T47D (cell line): ENCODE measurements around the gene SSBP4.

Experiments used
- DNase-seq, 2 experiments: peaks; one replicate each; pipeline versions ENCODE4 v3.0.0 to v3.0.0-alpha.2; 2011 to 2012; ENCODE audit warnings: low read depth in 1 of 2, low spot score in 1 of 2
- JUND ChIP-seq: IDR thresholded peaks from 2 replicates; pipeline ENCODE4 v1.6.1; 2012; ENCODE audit warnings: low read depth
- in situ Hi-C: cut with HindIII; loops from 2 replicates; pipeline ENCODE4 v1.10.0; 2016; ENCODE audit warnings: low sequenced_read_pairs, low pct_unique_long_range_greater_than_20kb

Gene SSBP4

DNA sequence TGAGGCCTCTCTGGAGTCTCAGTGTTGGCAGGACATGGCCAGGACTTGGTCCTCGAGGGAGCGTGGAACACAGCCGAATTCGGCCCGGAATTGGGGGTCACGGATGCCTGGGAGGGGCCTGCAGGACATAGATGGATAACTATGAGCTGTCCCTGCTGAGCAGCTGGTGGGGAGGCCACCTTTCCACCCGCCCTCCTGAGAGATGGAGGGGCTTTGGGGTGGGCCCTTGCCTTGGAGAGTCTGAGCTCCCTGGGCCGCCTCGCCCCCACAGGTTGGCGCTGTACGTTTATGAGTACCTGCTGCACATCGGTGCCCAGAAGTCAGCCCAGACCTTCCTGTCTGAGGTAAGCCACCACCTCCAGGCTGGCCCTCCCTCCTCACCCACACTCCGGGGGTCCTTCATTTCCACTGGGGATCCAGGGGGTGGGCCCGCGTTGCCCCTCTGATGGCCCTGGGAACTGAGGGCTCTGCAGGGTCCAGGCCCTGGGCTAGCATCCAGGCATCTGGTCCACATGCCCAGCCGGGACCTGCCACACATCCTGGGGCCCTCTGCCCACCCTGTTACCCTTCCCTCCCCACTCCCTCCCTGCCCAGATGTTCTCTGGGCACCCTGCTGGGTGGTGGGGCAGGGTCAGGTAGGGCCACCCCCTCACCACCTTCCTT is 8.0 kb downstream of the SSBP4 start:
- TF ChIP-seq JUND: no peak
- in situ Hi-C loops: no loop called here
- no peak for DNase-seq

DNA sequence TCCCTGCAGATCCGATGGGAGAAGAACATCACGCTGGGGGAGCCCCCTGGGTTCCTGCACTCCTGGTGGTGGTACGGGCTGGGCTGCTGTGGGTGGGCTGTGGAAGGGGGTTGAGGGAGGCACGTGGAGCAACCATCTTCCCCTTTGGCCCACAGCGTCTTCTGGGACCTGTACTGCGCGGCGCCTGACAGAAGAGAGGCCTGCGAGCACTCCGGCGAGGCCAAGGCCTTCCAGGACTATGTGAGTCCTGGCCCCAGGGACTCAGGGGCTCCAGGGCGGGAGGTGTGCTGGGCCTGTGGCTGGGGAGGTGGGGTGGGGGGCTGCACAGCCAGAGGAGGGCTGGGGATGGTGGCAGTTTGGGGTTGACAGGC is 8.5 kb downstream of the SSBP4 start:
- in situ Hi-C loops: no loop called here
- TF ChIP-seq JUND: no peak
- DNase-seq: no peak

DNA sequence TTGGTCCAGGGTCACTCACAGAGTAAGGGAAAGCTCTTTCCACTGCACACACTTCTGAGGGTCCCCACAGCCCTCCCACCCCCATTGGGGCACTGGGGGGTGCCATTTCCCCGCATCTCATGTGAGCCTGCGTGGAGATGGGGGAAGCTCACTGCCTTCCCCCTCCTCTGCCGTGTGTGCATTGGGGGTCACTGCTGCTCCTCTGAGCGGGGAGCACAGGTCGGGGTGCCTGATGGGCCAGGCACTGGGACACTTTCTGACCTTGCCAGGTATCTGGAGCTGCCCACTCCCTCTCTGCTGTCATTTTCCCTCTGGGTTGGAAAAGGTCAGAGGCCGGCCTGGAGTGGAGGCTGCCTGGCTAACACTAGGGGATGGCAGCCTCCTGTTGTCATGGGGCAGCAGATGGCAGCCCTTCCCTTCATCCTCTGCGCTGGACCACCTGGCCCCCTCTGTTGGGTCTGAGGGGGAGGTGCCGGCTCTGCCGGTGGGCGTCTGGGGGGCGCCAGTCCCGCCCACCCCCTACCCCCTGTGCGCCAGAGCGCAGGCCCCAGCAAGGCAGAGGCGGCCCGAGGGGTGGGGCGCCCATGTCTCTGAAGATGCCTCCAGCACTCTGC is 9.1 kb downstream of the SSBP4 start:
- in situ Hi-C loops: no loop called here
- TF ChIP-seq JUND: no peak
- no peak for DNase-seq

DNA sequence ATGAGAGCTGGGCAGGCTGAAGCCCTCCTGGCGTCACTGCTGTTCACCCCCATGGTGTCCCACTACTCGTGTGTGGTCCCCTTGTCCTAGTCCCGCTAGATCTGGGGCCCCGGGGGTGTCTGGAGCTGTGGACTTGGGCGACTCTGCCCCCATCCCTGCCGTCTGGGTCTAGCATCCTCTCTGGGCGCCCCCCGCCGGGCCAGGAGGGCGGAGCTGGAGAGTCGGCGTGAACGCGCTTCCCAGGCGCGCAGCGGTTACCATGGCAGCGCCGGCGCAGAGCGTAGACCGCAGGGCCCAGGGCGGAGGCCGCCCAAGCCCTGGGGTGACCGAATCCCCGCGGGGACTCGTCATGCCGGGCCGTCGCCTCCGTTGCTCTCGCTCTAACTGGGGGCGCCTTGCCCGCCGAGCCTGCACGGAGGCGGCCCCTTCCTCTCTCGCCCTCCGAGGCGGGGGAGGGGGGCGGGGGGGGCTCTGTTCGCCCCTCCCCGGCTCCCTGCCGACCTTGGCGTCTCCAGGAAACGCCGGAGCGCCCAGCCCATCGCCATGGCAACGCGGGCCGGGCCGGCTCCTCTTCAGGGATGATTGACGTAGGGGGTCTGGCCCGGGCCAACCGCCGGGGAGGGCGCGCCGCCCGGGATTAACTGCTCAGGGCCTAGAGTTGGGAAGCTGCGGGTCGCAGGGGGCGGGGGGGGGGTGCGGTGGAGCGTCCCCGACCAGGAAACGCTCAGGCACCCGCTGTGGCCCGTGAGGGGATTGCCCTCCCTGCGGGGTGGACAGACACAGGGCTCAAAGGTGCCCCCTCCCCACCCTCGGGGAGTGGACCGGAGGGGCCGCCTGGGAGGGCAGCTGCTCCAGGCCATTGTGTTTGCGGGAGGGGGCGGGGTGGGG is 9.8 kb downstream of the SSBP4 start:
- in situ Hi-C loops: no loop called here
- no peak for TF ChIP-seq JUND
- no peak for DNase-seq

DNA sequence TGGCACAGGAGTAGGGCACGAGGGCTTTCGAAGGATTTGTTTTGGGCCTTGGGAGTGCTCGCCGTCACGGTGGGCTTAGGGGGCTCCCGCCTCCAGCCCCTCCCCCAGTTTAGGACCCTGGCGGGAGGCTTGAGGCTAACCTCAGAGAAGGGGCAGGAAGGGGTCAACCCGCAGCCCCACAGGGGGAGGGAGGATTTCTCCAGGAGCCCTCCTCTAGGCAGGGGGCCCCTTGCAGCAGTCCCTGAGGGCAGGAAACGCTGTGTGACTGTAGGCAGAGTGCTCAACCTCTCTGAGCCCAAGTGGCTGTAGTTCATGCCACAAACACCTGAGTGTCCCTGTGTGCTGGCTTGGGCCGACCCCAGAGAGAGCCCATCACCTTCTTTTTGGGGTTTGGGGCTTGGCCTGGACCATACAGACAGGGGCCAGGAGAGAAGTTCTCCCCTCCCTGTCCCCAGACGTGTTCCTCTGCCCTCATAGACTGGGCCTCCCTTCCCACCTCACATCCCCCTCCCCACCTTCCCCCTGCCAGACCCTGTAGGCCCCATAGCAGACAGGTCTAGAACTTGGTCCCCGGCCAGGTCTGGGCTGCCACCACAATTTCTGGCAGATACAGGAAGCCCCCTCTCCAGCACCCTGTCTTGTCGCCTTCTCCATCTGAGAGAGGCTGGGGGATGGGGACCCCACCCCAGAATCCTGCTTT is 10.7 kb downstream of the SSBP4 start:
- DNase-seq: no peak
- in situ Hi-C loops: no loop called here
- no peak for TF ChIP-seq JUND

DNA sequence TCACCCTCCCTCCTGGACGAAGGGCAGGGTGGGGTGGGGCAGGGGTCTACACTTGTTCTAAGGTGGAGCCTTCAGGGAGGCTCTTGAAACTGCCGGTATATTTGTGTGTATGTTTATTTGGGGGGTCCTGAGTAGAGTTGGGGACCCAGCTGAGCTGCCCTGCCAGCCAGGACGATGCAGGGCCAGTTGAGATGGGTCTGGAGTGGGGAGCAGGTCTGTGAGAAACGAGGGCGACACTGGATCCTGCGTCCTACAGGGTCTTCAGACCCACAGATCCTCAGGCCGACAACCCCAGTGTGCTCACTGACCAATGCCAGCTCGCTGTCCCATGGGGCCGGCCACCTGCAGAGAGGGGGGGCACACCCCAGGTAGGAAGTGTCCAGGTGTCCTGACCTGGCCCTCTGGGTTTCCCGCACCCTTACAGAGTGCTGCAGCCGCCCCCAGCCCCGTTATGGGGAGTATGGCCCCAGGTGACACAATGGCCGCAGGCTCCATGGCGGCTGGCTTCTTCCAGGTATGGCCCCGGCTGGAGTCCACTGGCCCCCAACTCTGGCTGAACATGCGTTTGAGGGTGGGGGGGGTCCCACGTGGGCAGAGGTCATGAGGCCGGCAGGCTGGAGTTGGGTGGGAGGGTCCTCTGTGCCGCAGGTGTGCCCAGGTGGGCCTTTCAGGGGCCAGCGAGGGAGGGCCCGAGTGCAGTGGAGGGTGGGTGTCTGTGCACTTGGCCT is 11.4 kb downstream of the SSBP4 start:
- DNase-seq: no peak
- in situ Hi-C loops: no loop called here
- no peak for TF ChIP-seq JUND

DNA sequence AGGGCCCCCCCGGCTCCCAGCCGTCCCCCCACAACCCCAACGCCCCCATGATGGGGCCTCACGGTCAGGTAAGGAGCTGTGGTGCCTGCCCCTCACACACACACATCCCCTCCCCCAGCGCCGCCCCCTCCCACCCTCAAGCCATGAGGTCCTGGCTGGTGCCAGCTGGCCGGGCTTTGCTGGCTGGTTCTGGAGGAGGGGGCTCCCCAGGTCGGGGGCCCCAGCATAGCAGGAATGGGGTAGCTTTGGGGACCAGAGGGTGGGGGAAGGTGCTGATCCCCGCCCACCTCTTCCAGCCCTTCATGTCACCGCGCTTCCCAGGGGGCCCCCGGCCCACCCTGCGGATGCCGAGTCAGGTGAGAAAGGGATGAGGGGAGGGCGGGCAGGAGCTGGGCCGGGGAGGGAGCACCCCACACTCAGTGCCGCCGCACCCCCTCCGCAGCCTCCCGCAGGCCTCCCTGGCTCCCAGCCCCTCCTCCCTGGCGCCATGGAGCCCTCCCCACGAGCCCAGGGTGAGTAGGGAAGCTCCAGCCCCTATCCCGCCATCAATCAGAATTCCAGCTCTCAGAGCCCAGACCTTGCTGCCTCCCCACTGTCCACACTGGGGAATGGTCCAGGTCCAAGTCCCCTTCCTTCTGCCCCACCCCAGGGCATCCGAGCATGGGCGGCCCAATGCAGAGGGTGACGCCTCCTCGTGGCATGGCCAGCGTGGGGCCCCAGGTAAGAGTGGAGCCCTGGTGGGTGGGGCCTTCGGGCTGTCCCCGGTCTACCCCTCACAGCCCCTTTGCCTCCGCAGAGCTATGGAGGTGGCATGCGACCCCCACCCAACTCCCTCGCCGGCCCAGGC is 12.4 kb downstream of the SSBP4 start:
- no peak for DNase-seq
- TF ChIP-seq JUND: no peak
- in situ Hi-C loops: no loop called here

DNA sequence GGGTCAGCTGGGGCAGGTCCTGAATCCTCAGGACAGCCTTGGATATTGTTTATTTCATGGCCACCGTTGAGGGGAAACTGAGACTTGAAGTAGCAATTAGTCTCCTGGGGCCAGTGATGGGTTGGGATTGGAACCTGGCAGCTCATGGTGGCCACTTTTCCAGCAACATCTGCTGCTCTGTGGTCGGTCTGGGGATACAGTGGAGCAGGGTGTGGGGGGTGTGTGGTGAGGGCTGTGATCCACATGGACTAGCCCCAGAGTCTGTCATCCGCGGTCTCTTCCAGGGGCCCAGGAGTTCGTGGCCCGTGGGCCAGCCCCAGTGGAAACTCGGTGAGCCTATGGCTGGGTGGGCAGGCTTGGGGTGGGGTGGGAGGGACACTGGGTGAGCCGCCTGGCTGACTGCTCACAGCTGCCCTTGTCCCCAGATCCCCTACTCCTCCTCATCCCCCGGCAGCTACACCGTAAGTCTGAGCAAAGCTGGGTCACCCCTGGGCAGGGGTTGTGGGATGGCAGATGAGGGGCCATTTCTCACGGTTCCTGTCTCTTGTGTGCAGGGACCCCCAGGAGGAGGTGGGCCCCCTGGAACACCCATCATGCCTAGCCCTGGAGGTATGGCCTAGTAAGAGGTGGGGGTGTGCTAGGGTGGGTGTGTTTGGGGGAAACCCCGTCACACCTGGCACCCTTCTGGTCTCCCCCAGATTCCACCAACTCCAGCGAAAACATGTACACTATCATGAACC is 13.2 kb downstream of the SSBP4 start:
- in situ Hi-C loops: no loop called here
- no peak for TF ChIP-seq JUND
- no peak for DNase-seq

DNA sequence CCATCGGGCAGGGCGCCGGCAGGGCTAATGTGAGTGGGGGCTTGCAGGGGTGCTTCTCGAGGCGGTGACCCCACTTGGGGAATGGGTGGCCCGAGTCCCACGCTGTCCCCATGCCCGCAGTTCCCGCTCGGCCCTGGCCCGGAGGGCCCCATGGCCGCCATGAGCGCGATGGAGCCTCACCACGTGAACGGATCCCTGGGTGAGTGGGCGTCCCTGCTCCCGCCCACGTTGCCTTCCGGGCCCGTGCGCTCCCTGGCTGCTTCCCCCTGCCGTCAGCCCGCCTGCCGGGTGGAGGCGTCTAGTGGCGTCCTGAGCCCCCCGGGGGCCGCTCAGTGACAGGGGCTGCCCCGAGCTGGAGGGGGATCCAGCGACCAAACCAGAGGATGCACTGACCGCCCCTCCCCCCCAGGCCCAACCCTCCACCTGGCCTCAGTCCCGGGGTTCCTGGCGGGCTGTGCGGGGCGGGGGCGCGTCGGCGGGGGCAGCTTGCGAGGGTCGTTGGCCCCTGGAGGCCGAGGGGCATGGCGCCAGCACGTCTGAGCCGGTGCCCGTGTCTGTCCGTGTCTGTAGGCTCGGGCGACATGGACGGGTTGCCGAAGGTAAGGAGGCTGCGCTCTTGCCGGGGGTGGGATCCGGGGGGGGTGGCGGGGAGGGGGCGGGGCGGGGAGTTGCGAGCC is 14.0 kb downstream of the SSBP4 start:
- DNase-seq: no peak
- in situ Hi-C loops: no loop called here
- no peak for TF ChIP-seq JUND

DNA sequence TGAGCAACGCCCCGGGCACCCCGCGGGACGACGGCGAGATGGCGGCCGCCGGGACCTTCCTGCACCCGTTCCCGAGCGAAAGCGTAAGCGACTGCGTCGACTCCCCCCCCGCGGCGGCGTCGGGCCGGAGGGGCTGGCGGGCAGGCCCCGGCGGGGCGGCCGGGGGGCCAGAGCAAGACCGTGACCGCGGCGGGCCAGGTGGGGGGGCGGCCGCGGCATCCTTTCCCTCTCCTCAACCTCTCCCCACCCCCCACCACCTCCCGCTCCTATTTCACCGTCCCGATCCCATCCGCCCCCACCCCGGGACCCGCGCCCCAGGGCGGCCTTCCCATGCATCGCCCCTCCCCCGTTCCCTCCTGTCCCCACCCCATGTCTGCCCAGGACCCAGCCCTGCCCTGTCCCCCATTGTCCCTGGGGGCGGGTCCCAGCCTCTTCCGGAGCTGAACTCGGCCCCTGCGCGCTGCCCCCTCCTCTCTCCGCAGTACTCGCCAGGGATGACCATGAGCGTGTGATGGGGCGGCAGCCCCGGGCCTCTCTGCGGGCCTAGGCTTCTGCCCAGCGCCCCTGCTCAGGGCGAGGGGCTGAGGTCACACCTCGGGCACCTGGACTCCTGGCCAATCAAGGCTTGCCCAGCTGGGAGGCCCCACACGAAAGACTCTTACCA is 14.7 kb downstream of the SSBP4 start:
- TF ChIP-seq JUND: no peak
- in situ Hi-C loops: no loop called here
- DNase-seq: no peak
